Ishikawa (cell line): ENCODE data around the gene OPCML.

Experiments used
- CEBPB ChIP-seq: IDR thresholded peaks from 2 replicates; pipeline ENCODE4 v1.6.1; 2012
- CREB1 ChIP-seq: IDR thresholded peaks from 2 replicates; pipeline ENCODE4 v1.6.1; 2012; ENCODE audit warnings: low read depth
- EGR1 ChIP-seq: IDR thresholded peaks from 2 replicates; pipeline ENCODE4 v1.6.1; 2012
- EP300 ChIP-seq: IDR thresholded peaks from 2 replicates; pipeline ENCODE4 v1.6.1; 2012; ENCODE audit warnings: borderline replicate concordance
- FOXM1 ChIP-seq: IDR thresholded peaks from 2 replicates; pipeline ENCODE4 v1.6.1; 2012; ENCODE audit warnings: low read depth, borderline replicate concordance
- MAX ChIP-seq: IDR thresholded peaks from 2 replicates; pipeline ENCODE4 v1.6.1; 2012
- NFIC ChIP-seq: IDR thresholded peaks from 2 replicates; pipeline ENCODE4 v1.6.1; 2012
- RAD21 ChIP-seq: IDR thresholded peaks from 2 replicates; pipeline ENCODE4 v1.6.1; 2012; ENCODE audit warnings: low read depth
- REST ChIP-seq: IDR thresholded peaks from 2 replicates; pipeline ENCODE4 v1.6.1; 2012; ENCODE audit warnings: low read depth, mild to moderate bottlenecking
- TAF1 ChIP-seq: IDR thresholded peaks from 2 replicates; pipeline ENCODE4 v1.6.1; 2012; ENCODE audit warnings: low read depth, mild to moderate bottlenecking
- TCF12 ChIP-seq: IDR thresholded peaks from 2 replicates; pipeline ENCODE4 v1.6.1; 2012; ENCODE audit warnings: low read depth
- TEAD4 ChIP-seq: IDR thresholded peaks from 2 replicates; pipeline ENCODE4 v1.6.1; 2012
- YY1 ChIP-seq: IDR thresholded peaks from 2 replicates; pipeline ENCODE4 v1.6.1; 2012; ENCODE audit warnings: low read depth
- ZBTB7A ChIP-seq: IDR thresholded peaks from 2 replicates; pipeline ENCODE4 v1.6.1; 2012; ENCODE audit warnings: low read depth

GRCh38 chr11:133555034-133555433 lies 22.7 kb upstream of the OPCML start:
- TF ChIP-seq RAD21 (no peak), EP300 (no peak), EGR1 (no peak), MAX (no peak), CREB1 (no peak), TAF1 (no peak), REST (no peak), YY1 (no peak), NFIC (no peak), FOXM1 (no peak), ZBTB7A (no peak), CEBPB (no peak), TCF12 (no peak), TEAD4 (no peak)
